MM.1S (cell line): ENCODE measurements around the gene SAXO1.
"Not testable (repeated sequence)": the region's sequence is repeated elsewhere in the genome, so short reads cannot be mapped to it uniquely, and the experiment has no call there.

ENCODE experiments used
- DNase-seq: peaks from one replicate; pipeline ENCODE4 v3.0.0-alpha.2; 2015
- H2AFZ ChIP-seq: fragments of 300-600 bp; sonication (generic); 2 replicates; pipeline ENCODE4 v1.6.0; 2016; ENCODE audit warnings: antibody characterized with exemption, low read length
- H3F3A ChIP-seq: fragments of 300-600 bp; sonication (generic); 2 replicates; pipeline ENCODE4 v1.6.1; 2016; ENCODE audit warnings: mild to moderate bottlenecking, antibody characterized with exemption, low read length, moderate library complexity, mixed read lengths; ENCODE audit not compliant: insufficient read depth
- H3K27ac ChIP-seq: fragments of 300-600 bp; sonication (generic); 2 replicates; pipeline ENCODE4 v1.5.1; 2016; ENCODE audit warnings: mild to moderate bottlenecking, low read length
- H3K27me3 ChIP-seq: fragments of 300-600 bp; sonication (generic); replicated peaks from 2 replicates; pipeline ENCODE4 v1.6.0; 2016; ENCODE audit warnings: low read length; ENCODE audit not compliant: insufficient read depth
- H3K36me3 ChIP-seq: fragments of 300-600 bp; sonication (generic); replicated peaks from 2 replicates; pipeline ENCODE4 v1.6.1; 2016; ENCODE audit warnings: mild to moderate bottlenecking, low read length, mixed read lengths; ENCODE audit not compliant: insufficient read depth
- H3K4me1 ChIP-seq: fragments of 300-600 bp; sonication (generic); 2 replicates; pipeline ENCODE4 v1.6.1; 2016; ENCODE audit warnings: low read length, mixed read lengths
- H3K4me2 ChIP-seq: fragments of 300-600 bp; sonication (generic); 2 replicates; pipeline ENCODE4 v1.6.0; 2016; ENCODE audit warnings: low read depth, low read length
- H3K4me3 ChIP-seq: fragments of 300-600 bp; sonication (generic); 2 replicates; pipeline ENCODE4 v1.5.1; 2016; ENCODE audit warnings: low read length, mixed read lengths
- H3K79me2 ChIP-seq: fragments of 300-600 bp; sonication (generic); 2 replicates; pipeline ENCODE4 v1.6.1; 2016; ENCODE audit warnings: mixed run types, low read length, mixed read lengths
- H3K9ac ChIP-seq: fragments of 300-600 bp; sonication (generic); 2 replicates; pipeline ENCODE4 v1.6.1; 2016; ENCODE audit warnings: low read length, mixed read lengths
- H3K9me2 ChIP-seq: fragments of 300-600 bp; sonication (generic); replicated peaks from 2 replicates; pipeline ENCODE4 v1.6.1; 2016; ENCODE audit warnings: mild to moderate bottlenecking, low read length, mixed read lengths; ENCODE audit not compliant: insufficient read depth
- H3K9me3 ChIP-seq: fragments of 300-600 bp; sonication (generic); replicated peaks from 2 replicates; pipeline ENCODE4 v1.6.1; 2016; ENCODE audit warnings: mild to moderate bottlenecking, low read length, mixed read lengths; ENCODE audit not compliant: insufficient read depth
- H4K20me1 ChIP-seq: fragments of 300-600 bp; sonication (generic); 2 replicates; pipeline ENCODE4 v1.6.1; 2016; ENCODE audit warnings: mild to moderate bottlenecking, low read length, moderate library complexity, mixed read lengths; ENCODE audit not compliant: insufficient read depth
- EZH2 ChIP-seq: fragments of 300-600 bp; sonication (generic); optimal IDR thresholded peaks from 2 replicates; pipeline ENCODE3; 2017; ENCODE audit warnings: low read depth, mild to moderate bottlenecking, antibody characterized with exemption, low read length, mixed read lengths
- EZH2phosphoT487 ChIP-seq: fragments of 300-600 bp; sonication (generic); IDR thresholded peaks from 2 replicates; pipeline ENCODE4 v1.6.1; 2018; ENCODE audit warnings: antibody characterized with exemption, low read length
- TF ChIP-seq, protein P1 (sequence below): fragments of 300-600 bp; sonication (generic); IDR thresholded peaks from 2 replicates; pipeline ENCODE4 v1.5.1; 2016; ENCODE audit warnings: antibody characterized with exemption, low read length, mixed read lengths

SAXO1 gene

GRCh38 chr9:18936094-18936871 is 96.7 kb downstream of the SAXO1 start:
- H3K27me3 ChIP-seq: no peaks in the 10 kb centered on the region
- H3K4me3 ChIP-seq: no peak overlapping the region
- no peak for TF ChIP-seq EZH2phosphoT487
- no peak overlapping the region for H3K4me2 ChIP-seq
- no peak for DNase-seq
- H3K27ac ChIP-seq: no peak overlapping the region
- no peak overlapping the region for H2AFZ ChIP-seq
- H3K9me3 ChIP-seq: no peaks in the 10 kb centered on the region
- H4K20me1 ChIP-seq: no peaks in the 10 kb centered on the region
- no peak overlapping the region for H3K9ac ChIP-seq
- no peaks in the 10 kb centered on the region for H3K79me2 ChIP-seq
- H3K4me1 ChIP-seq: no peaks in the 10 kb centered on the region
- H3F3A ChIP-seq: no peaks in the 10 kb centered on the region
- no peaks in the 10 kb centered on the region for H3K36me3 ChIP-seq
- no peaks in the 10 kb centered on the region for H3K9me2 ChIP-seq

DNA sequence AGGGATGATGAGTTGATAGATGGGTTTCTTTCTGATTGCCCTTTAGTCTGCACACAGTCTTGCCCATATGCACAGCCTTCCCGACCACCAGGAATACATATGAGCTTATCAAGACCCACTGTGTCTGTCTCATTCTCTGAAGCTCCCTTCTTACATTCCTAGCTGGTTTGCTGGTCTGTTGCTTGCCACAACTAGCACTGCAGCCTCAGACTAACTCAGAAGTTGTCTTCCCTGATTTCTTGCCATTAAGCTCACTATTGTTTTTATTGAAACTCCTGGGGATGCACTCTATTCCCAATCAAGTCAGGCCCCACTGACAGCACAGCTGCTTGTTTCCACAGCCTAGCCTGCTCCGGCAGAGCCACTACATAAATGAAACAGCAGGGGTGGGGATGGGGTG is 97.5 kb downstream of the SAXO1 start:
- DNase-seq: no peak
- H3K9me3 ChIP-seq: no peaks in the 10 kb centered on the region
- H3K4me1 ChIP-seq: no peaks in the 10 kb centered on the region
- H3K27ac ChIP-seq: no peak overlapping the region
- no peaks in the 10 kb centered on the region for H3K79me2 ChIP-seq
- H3K9ac ChIP-seq: no peak overlapping the region
- TF ChIP-seq EZH2: no peak
- TF ChIP-seq EZH2phosphoT487: no peak
- TF ChIP-seq, protein P1, sequence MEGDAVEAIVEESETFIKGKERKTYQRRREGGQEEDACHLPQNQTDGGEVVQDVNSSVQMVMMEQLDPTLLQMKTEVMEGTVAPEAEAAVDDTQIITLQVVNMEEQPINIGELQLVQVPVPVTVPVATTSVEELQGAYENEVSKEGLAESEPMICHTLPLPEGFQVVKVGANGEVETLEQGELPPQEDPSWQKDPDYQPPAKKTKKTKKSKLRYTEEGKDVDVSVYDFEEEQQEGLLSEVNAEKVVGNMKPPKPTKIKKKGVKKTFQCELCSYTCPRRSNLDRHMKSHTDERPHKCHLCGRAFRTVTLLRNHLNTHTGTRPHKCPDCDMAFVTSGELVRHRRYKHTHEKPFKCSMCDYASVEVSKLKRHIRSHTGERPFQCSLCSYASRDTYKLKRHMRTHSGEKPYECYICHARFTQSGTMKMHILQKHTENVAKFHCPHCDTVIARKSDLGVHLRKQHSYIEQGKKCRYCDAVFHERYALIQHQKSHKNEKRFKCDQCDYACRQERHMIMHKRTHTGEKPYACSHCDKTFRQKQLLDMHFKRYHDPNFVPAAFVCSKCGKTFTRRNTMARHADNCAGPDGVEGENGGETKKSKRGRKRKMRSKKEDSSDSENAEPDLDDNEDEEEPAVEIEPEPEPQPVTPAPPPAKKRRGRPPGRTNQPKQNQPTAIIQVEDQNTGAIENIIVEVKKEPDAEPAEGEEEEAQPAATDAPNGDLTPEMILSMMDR: no peak
- H3K27me3 ChIP-seq: no peaks in the 10 kb centered on the region
- no peak overlapping the region for H3K4me3 ChIP-seq
- no peak overlapping the region for H3K4me2 ChIP-seq
- H4K20me1 ChIP-seq: no peaks in the 10 kb centered on the region
- H3F3A ChIP-seq: no peaks in the 10 kb centered on the region
- H3K36me3 ChIP-seq: no peaks in the 10 kb centered on the region
- H2AFZ ChIP-seq: no peak overlapping the region
- H3K9me2 ChIP-seq: no peaks in the 10 kb centered on the region

DNA sequence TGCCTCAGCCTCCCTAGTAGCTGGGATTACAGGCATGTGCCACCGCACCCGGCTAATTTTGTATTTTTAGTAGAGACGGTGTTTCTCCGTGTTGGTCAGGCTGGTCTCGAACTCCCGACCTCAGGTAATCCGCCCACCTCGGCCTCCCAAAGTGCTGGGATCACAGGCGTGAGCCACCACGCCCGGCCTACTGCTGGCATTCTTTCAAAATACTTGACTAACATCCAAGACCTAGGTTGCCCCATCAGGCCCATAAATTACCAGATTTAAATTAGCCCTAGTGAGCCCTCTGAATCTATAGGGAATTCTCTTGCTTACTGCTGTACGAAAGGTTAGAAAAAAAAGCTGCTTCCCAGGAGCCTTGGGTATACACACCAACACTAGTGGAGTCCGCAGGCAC is 102.4 kb downstream of the SAXO1 start:
- not testable (repeated sequence) for H3K27me3 ChIP-seq, H3K9me2 ChIP-seq, H3K9ac ChIP-seq, H3F3A ChIP-seq, H3K79me2 ChIP-seq, H3K27ac ChIP-seq, H3K4me2 ChIP-seq, H3K4me1 ChIP-seq, H3K36me3 ChIP-seq, DNase-seq, H2AFZ ChIP-seq, H3K9me3 ChIP-seq, H3K4me3 ChIP-seq, H4K20me1 ChIP-seq

DNA sequence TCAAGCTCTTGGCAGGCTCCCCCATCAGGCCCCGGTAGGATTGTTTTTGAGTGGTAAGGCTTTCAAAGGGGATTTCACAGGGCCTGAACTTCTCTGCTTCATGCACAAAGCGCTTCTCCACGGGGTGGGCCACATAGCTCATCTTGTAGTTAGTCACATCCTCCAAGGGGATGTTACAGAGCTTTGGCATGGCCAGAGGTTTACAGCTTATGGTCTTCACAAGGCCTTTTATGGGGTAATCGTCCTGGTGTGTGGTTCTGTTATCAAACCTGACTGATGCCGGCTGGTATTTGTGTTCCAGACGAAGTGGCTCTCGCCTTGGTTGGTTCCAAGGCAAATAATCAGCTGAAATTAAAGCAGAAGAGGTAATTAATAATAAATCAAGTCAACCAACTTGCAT is 104.3 kb downstream of the SAXO1 start:
- Histone ChIP-seq H3K4me1 (no peaks in the 10 kb centered on the region), H3K4me2 (no peak overlapping the region), H3K27me3 (no peaks in the 10 kb centered on the region), H3K9me2 (no peaks in the 10 kb centered on the region), H3F3A (no peaks in the 10 kb centered on the region), H3K9me3 (no peaks in the 10 kb centered on the region), H3K79me2 (no peaks in the 10 kb centered on the region), H2AFZ (no peak overlapping the region), H3K36me3 (no peaks in the 10 kb centered on the region), H3K9ac (no peak overlapping the region), H4K20me1 (no peaks in the 10 kb centered on the region), H3K4me3 (no peak overlapping the region), H3K27ac (no peak overlapping the region)
- TF ChIP-seq, protein P1: no peak
- TF ChIP-seq EZH2: no peak
- no peak for TF ChIP-seq EZH2phosphoT487
- no peak for DNase-seq
